HG02973 (cell line): Measurements from ENCODE around the gene RNF149.

Experiments used
- ATAC-seq: cut with Tn5 transposase; IDR thresholded peaks from one replicate; pipeline ENCODE4 v1.9.1; 2021; ENCODE audit warnings: moderate library complexity; ENCODE audit not compliant: unreplicated experiment

The RNF149 gene

GRCh38 chr2:101232770-101233169 lies 75.7 kb downstream of the RNF149 start:
- no peak for ATAC-seq

GRCh38 chr2:101231937-101232730 lies 76.4 kb downstream of the RNF149 start:
- no peak for ATAC-seq

DNA sequence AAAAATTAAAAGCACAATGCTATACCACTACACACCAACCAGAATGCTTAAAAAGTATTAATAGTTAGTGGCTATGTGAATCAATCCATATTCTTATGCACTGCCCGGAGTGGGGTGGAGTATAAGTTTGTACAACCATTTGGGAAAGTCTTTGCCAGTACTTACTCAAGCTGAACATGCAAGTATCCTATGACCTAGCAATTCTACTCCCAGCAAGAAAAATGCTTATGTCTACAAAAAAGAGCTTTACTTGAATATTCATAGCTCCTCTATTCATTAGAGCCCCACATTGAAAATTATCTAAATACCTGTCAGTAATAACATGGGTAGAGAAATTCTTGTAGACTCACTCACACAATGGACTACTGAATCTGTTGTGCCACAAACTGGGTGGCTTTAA lies 77.3 kb downstream of the RNF149 start:
- ATAC-seq = no peak

DNA sequence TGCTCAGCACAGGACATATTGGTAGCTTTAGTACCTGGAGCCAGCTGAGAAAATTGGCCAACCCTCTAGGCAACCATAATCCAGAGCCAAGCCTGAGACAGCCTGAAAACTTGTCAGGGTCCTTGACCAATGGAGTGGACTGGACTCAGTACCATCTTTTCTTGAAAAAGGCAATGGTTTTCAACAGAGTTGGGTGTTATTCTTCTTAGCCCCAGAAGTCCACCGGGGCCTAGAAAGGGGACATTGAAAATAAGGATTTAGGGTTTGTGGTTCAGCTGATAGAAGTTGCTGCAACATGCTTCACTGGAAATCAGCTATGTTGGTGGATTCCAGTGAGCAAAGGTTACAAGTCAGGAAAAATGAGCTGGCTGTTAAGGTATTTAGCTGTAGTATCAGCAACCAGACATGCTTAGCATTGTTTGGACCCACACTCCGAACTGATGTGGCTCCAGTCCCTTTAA lies 77.9 kb downstream of the RNF149 start:
- ATAC-seq = no peak
